CD4-positive, alpha-beta T cell treated with Interleukin-17A for 4 hours (primary cell): ENCODE data around the gene RMDN2.
"Not testable (repeated sequence)": the region's sequence is repeated elsewhere in the genome, so short reads cannot be mapped to it uniquely, and the experiment has no call there.

ENCODE experiments used
- DNase-seq: peaks from one replicate; pipeline ENCODE4 v3.0.0-alpha.2; 2020; ENCODE audit warnings: mixed read lengths

Gene RMDN2

GRCh38 chr2:37997629-37998028 is 72.5 kb downstream of the RMDN2 start:
- no peak for DNase-seq

DNA sequence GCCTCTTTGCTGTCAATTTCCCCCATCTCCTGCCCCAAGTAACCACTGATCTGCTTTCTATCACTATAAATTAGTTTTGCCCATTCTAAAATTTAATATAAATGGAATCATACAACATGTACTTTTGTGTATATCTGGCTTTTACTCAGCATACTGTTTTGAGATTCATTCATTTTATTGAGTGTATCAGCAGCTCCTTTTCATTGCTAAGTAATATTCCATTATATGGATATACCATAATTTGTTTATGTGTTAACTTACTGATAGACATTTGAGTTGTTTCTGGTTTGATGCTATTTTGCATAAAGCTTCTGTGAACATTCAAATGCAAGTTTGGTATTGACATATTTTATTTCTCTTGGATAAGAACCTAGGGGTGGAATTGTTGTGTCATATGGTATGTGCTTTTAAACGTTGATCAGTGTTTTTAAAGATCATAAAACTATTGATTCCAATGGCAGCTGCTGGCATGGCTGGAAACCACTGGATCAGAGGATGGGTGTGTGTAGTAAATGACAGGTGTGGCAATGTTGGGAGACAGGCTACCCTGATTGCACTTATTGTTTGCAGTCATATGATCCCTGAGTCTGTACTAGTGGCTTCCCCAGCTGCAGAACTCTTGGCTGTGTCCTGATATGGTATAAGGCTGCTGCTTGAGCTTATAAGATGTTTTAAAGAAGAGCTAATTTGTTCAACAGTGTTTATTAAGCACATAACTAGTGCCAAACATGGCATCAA is 75.6 kb downstream of the RMDN2 start:
- no peak for DNase-seq

DNA sequence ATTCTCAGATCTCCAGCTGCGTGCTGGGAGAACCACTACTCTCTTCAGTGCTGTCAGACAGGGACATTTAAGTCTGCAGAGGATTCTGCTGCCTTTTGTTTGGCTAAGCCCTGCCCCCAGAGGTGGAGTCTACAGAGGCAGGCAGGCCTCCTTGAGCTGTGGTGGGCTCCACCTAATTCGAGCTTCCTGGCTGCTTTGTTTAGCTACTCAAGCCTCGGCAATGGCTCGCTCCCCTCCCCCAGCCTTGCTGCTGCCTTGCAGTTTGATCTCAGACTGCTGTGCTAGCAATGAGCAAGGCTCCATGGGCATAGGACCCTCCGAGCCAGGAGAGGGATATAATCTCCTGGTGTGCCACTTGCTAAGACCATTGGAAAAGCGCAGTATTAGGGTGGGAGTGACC is 85.1 kb downstream of the RMDN2 start:
- DNase-seq = not testable (repeated sequence)

GRCh38 chr2:38010995-38011394 is 85.9 kb downstream of the RMDN2 start:
- DNase-seq = no peak

DNA sequence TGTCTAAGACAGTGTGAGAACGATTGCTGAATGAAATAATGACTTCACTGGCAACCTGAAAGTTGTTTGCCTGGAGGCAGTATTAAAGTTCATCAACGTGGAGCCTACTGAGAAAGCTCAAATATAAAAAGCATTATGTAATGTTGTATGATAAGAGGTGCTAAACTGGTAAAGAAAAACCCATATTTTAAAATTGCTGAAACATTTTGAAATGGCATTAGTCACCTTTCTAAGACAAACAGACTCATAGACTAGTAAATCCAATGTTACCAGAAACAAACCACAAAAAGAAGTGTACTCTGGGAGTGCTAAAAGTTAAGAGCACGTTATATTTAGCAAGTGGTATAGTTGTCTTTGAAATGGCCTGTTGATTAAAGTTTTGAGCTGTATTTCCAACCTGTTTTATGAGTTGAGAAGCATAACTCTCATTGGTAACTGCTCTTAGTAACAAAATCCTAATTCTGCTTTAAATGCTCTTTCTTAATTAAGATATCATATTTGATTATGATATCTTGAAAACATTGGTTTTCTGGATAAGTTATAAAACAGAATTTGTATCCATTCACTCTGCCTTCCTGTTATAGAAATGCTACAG is 88.2 kb downstream of the RMDN2 start:
- no peak for DNase-seq

- DNase-seq = no peak
Observed at GRCh38 chr2:38016219-38016618, 91.1 kb downstream of the RMDN2 start.

DNA sequence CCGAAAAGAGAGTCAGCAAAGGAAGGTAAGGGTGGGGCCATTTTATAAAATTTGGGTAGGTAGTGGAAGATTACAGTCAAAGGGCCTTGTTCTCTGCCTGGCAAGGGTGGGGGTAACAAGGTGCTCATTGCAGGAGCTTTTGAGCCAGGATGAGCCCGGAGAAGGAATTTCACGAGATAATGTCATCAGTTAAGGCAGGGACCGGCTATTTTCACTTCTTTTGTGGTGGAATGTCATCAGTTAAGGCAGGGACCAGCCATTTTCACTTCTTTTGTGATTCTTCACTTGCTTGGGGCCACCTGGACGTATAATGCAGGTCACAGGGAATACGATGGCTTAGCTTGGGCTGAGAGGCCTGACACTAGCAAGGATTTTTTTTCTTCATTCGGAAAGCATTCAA is 92.7 kb downstream of the RMDN2 start:
- no peak for DNase-seq

- not testable (repeated sequence) for DNase-seq
Observed at GRCh38 chr2:38020359-38021069, 95.4 kb downstream of the RMDN2 start.

- DNase-seq = no peak
Observed at GRCh38 chr2:38021589-38021988, 96.5 kb downstream of the RMDN2 start.

DNA sequence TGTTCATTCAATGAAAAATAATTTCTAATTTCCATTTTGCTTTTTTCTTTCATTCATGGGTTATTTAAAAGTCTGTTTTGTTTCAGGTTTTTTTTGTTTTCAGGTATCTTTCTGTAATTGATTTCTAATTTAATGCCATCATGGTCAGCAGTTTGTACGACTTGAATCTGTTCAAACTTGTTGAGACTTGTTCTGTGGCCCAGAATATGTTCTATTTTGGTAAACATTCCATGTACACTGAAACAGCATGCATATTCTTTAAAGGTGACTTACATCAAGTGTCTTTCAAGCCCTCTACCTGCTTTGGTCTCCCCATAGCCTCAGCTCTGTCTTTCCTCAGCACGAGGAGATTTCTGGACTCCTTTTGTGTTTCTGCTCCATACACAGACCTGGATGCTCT is 101.8 kb downstream of the RMDN2 start:
- no peak for DNase-seq

DNA sequence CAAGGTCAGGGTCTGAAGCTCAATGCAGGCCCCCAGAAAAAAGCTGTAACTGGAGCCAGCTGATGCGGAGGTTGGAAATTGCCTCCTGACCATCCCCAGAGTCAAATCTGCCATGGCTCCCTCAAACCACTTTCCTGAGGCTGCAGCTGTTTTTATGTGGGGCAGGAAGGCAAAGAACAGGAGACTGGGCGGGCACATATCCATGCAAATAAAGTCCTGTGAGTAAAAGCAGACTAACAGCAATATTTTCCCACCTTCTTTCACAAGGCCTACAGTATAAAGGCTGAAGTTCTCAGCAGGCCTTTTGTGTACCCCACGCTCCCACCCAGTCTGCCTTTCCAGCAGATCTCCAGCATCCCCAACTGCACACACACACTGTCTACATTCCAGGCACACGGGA is 103.7 kb downstream of the RMDN2 start:
- no peak for DNase-seq

DNA sequence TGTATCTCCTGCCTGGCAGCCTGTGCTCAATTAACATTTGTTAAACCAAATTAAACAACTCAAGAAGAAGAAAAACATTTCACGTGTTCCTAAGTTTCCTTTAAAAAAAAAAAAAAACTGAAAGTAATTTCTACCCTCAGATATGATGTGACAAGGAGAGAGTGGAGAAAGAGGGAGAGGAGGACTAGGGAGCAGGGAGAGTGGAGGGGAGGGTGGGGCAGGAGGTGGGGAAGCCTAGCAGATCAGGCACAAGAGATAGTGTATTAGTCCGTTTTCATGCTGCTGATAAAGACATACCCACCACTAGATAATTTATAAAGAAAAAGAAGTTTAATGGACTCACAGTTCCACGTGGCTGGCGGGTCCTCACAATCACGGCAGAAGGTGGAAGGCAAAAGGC is 104.4 kb downstream of the RMDN2 start:
- no peak for DNase-seq

DNA sequence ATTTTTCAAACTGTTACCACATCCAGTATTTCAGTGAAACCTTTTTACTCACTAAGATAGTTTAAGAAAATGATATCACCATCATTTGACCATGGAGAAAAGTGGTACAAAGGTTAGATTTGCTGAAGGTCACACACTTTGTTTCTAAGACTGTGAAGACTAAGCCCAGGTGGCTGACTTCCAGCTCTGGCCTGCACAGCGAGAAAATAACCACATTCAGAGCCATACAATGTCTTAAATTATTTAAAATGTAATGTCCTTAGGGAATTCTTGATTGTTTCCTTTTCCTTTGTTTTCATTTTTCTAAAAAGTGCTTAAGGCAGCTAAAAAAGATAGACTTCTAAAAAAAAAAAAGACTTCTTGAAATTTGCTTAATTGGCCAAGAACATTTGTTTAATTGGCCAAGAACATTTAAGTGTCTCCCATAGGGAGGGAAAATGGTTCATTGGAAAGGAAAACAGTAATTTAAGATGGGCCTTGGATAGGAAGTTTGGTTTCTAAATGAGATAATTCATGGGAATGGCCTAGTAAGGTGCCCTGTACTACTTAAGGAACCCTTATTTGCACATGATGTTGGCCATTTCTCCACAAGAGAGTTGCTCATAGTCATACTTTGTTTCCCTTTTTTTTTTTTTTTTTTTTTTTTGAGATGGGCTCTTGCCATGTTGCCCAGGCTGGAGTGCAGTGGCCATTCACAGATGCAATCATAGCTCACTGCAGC is 105.7 kb downstream of the RMDN2 start:
- no peak for DNase-seq

GRCh38 chr2:38032946-38033345 is 107.9 kb downstream of the RMDN2 start:
- no peak for DNase-seq

DNA sequence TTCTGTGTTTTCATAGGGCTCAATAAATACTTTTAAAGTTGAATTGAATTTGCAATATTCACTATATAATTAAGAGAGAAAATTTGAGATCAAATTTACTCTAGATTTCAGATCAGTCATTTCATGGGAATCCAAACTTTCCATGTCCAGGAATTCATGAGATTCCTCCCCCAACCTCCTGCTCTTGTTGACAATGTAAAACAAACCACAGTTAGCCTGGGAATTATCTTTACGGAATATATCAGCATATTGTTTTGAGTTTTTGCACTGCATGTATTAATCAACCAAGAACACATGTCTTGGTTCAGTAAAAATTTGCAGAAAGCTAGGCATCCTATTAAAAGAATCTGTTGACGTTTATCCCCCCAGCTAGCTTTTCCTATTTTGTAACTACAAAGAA is 108.6 kb downstream of the RMDN2 start:
- DNase-seq = no peak

GRCh38 chr2:38035968-38036367 is 110.9 kb downstream of the RMDN2 start:
- DNase-seq = no peak

- no peak for DNase-seq
Observed at GRCh38 chr2:38037325-38037724, 112.2 kb downstream of the RMDN2 start.

GRCh38 chr2:38037757-38038621 is 112.9 kb downstream of the RMDN2 start:
- no peak for DNase-seq

DNA sequence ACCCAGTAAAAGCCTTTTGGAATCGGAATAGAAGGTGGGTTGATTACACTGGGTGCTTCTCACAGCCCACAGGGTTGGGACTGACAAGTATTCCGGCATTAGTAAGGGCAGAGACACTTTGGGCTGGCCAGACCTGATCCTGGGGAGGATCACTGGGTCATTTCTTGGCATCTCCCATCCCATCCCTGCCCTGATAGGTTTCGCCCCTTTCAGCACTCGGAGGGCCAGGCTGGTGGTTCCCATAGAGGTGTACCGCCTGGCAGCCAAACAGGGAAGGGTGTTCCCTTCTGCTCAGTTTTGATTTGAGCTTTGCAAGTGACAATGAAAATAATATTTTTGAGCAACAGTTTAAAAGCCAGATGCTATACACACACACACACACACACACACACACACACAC is 113.6 kb downstream of the RMDN2 start:
- no peak for DNase-seq

- no peak for DNase-seq
Observed at GRCh38 chr2:38039121-38039910, 114.2 kb downstream of the RMDN2 start.

GRCh38 chr2:38045811-38046210 is 120.7 kb downstream of the RMDN2 start:
- no peak for DNase-seq

DNA sequence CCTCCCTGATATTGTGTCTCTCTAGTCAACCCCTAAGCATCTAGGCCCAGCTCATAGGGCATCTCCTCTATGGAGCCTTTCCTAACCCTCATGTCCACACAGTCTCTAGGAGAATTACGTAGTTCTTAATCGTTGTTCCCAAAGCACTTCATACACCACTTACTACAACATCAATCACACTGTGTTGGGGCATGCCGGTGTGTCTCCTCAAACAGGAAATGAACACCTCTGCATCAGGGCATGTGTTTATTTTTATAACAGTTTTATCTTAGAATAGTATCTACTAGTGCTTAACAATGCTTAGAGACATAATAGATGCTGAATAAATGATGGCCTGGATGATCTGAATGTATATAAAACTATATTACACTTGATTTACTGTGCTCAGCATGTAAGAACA is 131.1 kb downstream of the RMDN2 start:
- DNase-seq = no peak
